ENCODE data around the gene NFATC3.

DNA sequence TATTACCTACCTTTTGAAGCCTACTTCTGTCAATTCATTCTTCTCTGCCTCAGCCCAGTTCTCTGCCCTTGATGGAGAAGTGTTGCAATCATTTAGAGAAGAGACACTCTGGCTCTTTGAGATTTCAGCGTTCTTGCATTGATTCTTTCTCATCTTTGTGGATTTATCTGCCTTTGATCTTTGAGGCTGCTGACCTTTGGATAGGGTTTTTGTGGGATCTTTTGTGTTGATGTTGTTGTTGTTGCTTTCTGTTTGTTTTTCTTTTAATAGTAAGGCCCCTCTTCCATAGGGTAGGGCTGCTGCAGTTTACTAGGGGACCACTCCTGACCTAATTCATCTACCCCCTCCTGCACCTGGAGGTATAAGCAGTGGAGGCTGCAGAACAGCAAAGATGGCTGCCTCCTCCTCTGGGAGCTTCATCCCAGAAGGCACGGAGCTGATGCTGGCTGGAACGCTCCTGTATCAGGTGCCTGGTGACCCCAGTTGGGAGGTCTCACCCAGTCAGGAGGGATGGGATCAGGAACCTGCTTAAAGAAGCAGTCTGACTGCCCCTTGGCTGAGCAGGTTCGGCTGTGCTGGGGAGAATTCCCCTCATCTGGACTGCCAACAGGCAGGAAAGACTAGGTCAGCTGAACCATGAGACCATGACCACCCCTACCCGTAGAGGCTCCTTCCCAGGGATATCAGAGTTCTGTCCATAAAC is 28.0 kb downstream of the NFATC3 start:
- TF ChIP-seq, protein P1, sequence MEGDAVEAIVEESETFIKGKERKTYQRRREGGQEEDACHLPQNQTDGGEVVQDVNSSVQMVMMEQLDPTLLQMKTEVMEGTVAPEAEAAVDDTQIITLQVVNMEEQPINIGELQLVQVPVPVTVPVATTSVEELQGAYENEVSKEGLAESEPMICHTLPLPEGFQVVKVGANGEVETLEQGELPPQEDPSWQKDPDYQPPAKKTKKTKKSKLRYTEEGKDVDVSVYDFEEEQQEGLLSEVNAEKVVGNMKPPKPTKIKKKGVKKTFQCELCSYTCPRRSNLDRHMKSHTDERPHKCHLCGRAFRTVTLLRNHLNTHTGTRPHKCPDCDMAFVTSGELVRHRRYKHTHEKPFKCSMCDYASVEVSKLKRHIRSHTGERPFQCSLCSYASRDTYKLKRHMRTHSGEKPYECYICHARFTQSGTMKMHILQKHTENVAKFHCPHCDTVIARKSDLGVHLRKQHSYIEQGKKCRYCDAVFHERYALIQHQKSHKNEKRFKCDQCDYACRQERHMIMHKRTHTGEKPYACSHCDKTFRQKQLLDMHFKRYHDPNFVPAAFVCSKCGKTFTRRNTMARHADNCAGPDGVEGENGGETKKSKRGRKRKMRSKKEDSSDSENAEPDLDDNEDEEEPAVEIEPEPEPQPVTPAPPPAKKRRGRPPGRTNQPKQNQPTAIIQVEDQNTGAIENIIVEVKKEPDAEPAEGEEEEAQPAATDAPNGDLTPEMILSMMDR (IDR thresholded peaks at IDR 0.05): no peak
- TF ChIP-seq EZH2 (IDR thresholded peaks at IDR 0.05; ENCODE audit: borderline replicate concordance, insufficient read depth, low read depth, low read length, poor library complexity, severe bottlenecking): no peak

Data from B cell (primary cell).